Measurements from ENCODE around the gene PSAT1.

Gene PSAT1

DNA sequence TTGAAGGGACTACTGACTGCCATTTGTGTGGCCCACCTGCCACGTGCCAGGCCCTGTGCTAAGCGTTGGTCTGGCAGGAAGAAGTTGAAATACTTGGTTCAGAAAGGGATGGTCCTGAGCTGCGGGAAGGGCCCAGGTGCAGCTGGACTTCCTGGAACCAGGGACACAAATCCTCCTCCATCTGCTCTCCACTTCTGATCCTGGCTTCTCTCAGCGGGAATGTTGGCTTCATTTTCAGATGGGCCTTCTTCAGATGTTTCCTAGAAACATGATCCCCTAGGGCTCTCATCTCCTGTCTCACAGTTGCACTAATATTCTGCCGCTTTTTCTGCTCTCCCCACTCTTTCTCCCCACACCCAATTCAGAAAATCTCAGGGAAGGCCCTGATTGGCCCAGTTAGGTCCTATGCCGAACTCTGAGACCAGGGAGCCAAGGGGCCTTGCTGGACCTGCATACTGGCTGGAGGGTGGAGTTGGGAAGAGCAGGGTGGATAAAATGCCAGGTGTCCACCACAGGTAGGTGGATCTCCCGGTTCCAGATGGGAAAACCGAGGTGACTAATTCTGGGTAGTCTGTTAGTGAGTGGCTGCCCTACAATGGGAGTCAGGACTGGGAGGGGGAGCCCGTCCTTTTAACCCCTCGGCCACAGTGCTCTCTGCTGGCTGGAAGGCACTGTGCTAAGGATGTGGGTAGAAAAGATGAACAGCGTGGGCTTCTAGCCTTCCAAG is 19.4 kb downstream of the PSAT1 start:
- no peak for DNase-seq (ENCODE audit: low spot score)

GRCh38 chr9:78319197-78320029 is 22.5 kb downstream of the PSAT1 start:
- peak; percentile 64 for DNase-seq (ENCODE audit: low spot score)

DNA sequence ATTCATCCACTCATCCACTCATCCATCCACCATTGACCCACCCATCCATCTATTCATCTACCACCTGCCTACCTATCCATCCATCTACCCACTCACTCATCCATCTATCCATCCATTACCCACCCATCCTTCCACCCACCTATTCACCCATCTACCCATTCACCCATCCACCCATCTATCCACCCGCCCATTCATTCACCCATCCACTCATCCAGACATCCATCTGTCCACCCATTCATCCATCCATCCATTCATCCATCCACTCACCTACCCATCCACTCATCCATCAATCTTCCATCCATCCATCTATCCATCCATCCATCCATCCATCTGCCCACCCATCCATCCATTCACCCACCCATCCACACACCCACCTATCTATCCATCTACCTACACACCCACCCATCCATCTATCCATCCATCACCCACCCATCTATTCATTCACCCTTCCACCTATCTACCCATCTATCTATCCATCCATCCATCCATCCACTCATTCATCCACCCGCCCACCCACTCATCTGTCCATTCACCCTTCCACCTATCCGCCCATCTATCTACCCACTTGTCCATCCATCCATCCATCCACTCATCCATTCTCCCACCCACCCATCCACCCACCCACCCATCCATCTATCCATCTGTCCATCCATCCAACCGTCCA is 23.2 kb downstream of the PSAT1 start:
- no peak for DNase-seq (ENCODE audit: low spot score)

DNA sequence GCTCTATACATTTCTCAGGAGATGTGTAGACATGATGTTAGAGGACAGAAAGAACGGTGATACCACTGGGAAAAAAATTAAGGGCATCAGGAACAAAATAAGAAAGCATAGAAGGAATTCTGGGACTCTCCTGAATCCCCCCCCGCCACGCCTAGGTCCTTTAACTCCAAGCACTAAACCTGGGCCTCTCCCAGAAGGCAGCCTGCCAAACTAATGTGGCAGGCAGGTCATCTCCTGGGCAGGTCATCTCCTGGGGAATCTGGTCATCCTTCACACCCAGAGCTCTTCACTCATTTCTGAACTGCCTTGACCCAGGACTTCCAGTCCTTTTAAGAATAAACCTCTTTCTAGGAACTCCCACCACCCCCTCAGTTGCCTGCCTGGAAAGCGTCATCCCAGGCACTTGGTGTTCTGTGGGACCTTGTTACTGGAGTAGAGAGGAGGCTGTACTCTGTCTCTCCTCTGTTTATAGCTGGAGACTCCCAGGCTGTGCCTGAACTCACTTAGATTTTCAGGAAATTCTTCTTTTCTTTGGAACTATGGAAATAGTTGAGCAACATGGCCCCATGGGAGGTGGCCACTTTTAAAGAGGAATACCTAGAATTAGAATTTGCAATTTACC is 24.1 kb downstream of the PSAT1 start:
- DNase-seq (ENCODE audit: low spot score), result no peak

- DNase-seq (ENCODE audit: low spot score), result no peak
Observed at GRCh38 chr9:78321505-78321904, 24.6 kb downstream of the PSAT1 start.

- DNase-seq (ENCODE audit: low spot score), result no peak
Observed at GRCh38 chr9:78324068-78324650, 27.2 kb downstream of the PSAT1 start.

- DNase-seq (ENCODE audit: low spot score), result no peak
Observed at GRCh38 chr9:78324682-78325081, 27.8 kb downstream of the PSAT1 start.

DNA sequence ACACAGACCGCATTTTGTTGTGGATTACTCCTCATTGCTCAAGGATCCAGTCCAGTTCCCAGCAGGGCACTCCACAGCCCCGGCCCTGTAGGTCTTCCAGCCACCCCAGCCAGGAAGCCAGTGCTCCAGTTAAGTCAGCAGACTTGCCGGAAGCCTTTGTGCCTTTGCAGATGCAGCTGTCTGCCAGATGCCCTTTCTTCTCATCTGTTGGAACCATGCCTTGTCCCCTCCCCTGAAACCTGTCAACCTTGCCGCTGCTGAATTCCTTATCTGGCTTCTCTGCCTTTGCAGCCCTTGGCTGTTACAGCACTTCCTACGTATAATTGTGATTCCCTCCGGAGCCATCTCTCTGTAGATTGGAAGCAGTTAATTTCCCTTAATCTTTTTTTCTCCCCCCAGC is 28.4 kb downstream of the PSAT1 start:
- peak; percentile 61 for DNase-seq (ENCODE audit: low spot score)

- DNase-seq (ENCODE audit: low spot score), result no peak
Observed at GRCh38 chr9:78325846-78326360, 29.0 kb downstream of the PSAT1 start.

DNA sequence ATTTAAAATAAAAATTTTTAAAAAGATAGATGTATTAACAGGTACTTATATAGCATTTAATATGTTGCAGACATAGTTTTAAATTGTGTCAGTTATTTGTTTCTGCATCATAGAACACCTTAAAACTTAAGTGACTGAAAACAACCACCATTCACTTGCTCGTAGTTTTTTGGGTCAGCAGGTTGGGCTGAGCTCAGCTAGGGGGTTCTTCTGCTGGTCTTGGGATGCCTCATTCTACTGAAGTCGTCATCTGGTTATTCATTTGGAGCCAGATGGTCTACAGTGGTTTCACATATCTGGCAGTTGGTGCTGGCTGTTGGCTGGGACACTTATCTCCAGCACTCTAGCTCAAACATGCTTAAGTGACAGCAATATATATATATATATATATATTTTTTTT is 29.6 kb downstream of the PSAT1 start:
- no peak for DNase-seq (ENCODE audit: low spot score)

DNA sequence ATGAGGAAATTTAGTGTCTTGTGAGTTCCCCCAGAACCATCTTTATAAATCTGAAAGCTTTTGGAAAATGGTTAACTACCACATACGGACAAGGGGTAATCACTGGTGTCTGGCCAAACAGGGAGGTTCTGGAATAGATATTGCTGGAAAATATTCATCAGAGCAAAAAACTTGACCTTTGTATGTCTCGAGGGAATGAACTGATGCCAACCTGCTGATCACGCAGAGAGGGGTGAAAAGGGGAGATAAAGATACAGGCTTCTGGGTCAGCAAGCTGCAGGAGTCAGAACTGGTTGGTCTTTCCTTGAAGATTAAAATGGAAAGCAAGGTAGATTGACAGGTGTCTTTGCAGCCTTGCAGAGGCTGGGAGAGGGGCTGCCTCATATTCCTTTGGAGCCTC is 35.5 kb downstream of the PSAT1 start:
- DNase-seq (ENCODE audit: low spot score), result no peak

DNA sequence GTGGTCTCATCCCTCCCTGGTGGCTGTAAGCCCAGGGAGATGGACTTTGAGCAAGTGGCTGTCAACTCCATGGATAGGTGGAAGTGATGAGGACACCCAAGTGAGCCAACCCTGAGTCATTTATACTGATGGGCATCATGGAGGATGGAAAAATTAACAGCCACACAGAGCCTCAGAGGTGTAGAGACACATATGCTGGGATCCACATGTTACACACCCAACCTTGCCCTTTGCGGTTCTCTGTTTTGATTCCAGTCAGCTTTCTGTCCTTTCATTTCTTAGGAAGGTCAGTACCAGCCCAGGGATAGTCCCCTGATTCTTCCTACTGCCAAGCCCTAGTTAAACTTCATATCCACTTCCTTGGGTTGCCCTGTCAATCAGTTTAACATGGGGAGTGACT is 51.9 kb downstream of the PSAT1 start:
- no peak for DNase-seq (ENCODE audit: low spot score)

- no peak for DNase-seq (ENCODE audit: low spot score)
Observed at GRCh38 chr9:78351816-78352215, 54.9 kb downstream of the PSAT1 start.

GRCh38 chr9:78354324-78354973 is 57.5 kb downstream of the PSAT1 start:
- DNase-seq (ENCODE audit: low spot score), result no peak

DNA sequence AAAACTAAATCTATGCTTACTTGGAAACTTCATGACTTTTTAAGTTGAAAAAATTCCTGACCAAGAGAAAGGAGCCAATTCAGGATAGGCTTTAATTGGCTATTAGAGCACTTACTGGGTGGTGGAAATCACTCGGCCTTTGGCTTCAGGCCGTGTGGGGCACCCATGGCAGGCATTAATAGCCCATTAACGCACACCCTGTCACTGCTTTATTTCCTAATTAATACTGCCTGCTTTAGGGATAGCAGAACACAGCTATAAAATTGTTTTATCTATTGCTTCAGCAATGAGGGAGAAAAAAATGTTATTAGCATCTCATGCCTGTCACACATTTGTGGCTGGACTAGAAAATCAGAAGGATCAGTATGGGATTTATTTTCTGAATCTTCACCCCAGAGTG is 58.1 kb downstream of the PSAT1 start:
- no peak for DNase-seq (ENCODE audit: low spot score)

GRCh38 chr9:78356634-78357033 is 59.7 kb downstream of the PSAT1 start:
- DNase-seq (ENCODE audit: low spot score), result no peak

GRCh38 chr9:78357165-78357873 is 60.4 kb downstream of the PSAT1 start:
- DNase-seq (ENCODE audit: low spot score), result no peak

GRCh38 chr9:78358329-78359051 is 61.6 kb downstream of the PSAT1 start:
- no peak for DNase-seq (ENCODE audit: low spot score)

GRCh38 chr9:78363221-78363620 is 66.3 kb downstream of the PSAT1 start:
- DNase-seq (ENCODE audit: low spot score), result no peak

Data from Ammon's horn (tissue), 1 donor.